ENCODE data around the gene ZNF548. TPM values are rescaled to one million over a fixed set of nuclear protein-coding genes. Genes with fewer than 3 reads are reported as not detected.

Gene ZNF548
- polyA plus RNA-seq, 3 donors = 4.6 to 20.7 (median 6.0) TPM

GRCh38 chr19:57406516-57407123 lies 17.0 kb downstream of the ZNF548 start:
- Histone ChIP-seq H3K79me2 (ENCODE audit: insufficient read depth, low read length) (peaks cover 6% of the 10 kb centered on the region), H3K4me3 (replicated peaks in 1 of 3; ENCODE audit: low read depth in 2 of 3, low read length in 3 of 3) (no peak overlapping the region), H3K36me3 (replicated peaks in 1 of 2; ENCODE audit: control insufficient read depth in 1 of 2, insufficient read depth in 2 of 2, low read length in 2 of 2) (peaks cover 0 to 4% of the 10 kb centered on the region in 2 donors), H3K4me1 (ENCODE audit: control insufficient read depth in 1 of 2, insufficient read depth in 2 of 2, low read length in 2 of 2) (peaks cover 9 to 10% of the 10 kb centered on the region in 2 donors), H4K20me1 (ENCODE audit: insufficient read depth, low read length) (no peaks in the 10 kb centered on the region), H2AFZ (ENCODE audit: insufficient read depth, low read depth, low read length, poor library complexity, severe bottlenecking) (no peak overlapping the region), H3K4me2 (replicated peaks; ENCODE audit: extremely low read depth, low read length, poor library complexity, severe bottlenecking) (no peak overlapping the region), H3K9me3 (replicated peaks in 1 of 2; ENCODE audit: control insufficient read depth in 1 of 2, insufficient read depth in 1 of 2, low read length in 2 of 2) (peaks cover 14 to 21% of the 10 kb centered on the region in 2 donors), H3K27me3 (ENCODE audit: control insufficient read depth in 2 of 2, insufficient read depth in 2 of 2, low read length in 2 of 2) (no peaks in the 10 kb centered on the region), H3K9ac (ENCODE audit: insufficient read depth, low read length, poor library complexity, severe bottlenecking) (no peak overlapping the region), H3K27ac (ENCODE audit: low read depth in 1 of 2, low read length in 2 of 2) (no peak overlapping the region)
- intact Hi-C loops (cut with micrococcal nuclease) = loop anchor here in 1 of 2 donors (10.0 kb wide), 1 partner anchor 748 kb away; the partner anchor contains the start of gene ZNF329
- DNase-seq = peak; percentile 11 to 30 (median 24)
- Mint-ChIP-seq H3K27me3 (ENCODE audit: low read depth in 3 of 3) (peaks cover 0 to 2% (median 0%) of the 10 kb centered on the region in 3 donors), H3K4me1 (peaks cover 8% of the 10 kb centered on the region), H3K27ac (peak overlapping the region in 2 of 7 donors; percentile 16 to 26), H3K9me3 (peaks cover 2 to 24% (median 18%) of the 10 kb centered on the region in 7 donors), H3K36me3 (no peaks in the 10 kb centered on the region), H3K4me3 (no peak overlapping the region)
- TF ChIP-seq CTCF (IDR thresholded peaks at IDR 0.05) = peak; percentile 52
- 25% methylated on average over 7 of the region's 8 CpGs for WGBS (ENCODE audit: insufficient coverage)

DNA sequence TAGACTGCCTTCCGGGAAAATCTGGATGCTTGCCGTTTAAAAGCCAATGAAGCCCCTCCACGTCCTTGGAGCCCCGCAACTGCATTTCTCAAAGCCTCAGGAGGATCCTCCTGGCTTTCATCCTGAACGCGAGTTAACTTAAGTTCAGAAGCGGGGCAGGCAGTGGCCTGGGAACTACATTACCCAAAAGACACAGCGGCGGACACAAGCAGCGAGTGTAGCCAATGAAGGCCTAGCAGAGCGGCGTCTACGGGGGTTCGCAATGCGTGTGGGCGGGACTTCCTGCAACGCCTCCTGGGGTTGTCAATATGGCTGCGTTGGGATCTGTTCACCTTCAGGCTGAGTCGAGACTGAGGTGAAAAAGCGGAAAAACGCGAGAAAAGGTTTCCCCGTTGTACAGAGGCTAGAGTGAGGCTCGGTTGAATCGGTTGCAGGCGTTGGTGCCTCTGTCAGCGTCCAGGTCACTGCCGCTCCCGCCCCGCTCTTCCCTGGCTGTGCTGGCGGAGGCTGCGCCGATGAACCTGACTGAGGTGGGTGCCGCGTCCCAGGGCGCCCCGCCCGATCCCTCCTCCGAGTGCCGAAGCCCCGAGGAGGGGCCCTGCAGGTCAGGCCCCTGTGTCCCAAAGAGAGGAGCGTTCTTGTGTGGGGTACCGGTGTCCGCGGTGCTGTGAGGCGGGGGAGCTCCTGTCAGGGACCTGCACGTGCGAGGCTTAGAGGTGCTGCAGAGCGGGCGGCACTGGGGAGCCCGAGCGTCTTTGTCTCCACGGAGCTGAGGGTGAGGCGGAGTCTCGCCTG lies 21.4 kb downstream of the ZNF548 start, which contains the start of gene ZNF17:
ZNF17 (plus strand) TSS at position 285 of the 795 bp plus-strand sequence. CDS start 2,455 bp downstream, outside the sequence.
- peaks cover 24% of the 10 kb centered on the region for H3K79me2 ChIP-seq (ENCODE audit: insufficient read depth, low read length)
- H3K4me1 Mint-ChIP-seq = peaks cover 14% of the 10 kb centered on the region
- H3K9me3 Mint-ChIP-seq = peaks cover 14 to 31% (median 21%) of the 10 kb centered on the region in 7 donors
- no peak for TF ChIP-seq CTCF (IDR thresholded peaks at IDR 0.05)
- H3K9me3 ChIP-seq (replicated peaks in 1 of 2; ENCODE audit: control insufficient read depth in 1 of 2, insufficient read depth in 1 of 2, low read length in 2 of 2) = peaks cover 13 to 29% of the 10 kb centered on the region in 2 donors
- H2AFZ ChIP-seq (ENCODE audit: insufficient read depth, low read depth, low read length, poor library complexity, severe bottlenecking) = peak within 1 kb of the TSS; percentile 96
- peak; percentile 87 to 94 (median 90) for DNase-seq
- intact Hi-C loops (cut with micrococcal nuclease) = loop anchor here (1.0 to 5.0 kb wide), 5 partner anchors 20 to 221 kb away; partner anchors contain the start of genes ZNF749 (in 2 of the 2), ZNF211 (in 1 of the 2), ZNF548 (in 1 of the 2) and ZNF772 (in 1 of the 2)
- WGBS (ENCODE audit: insufficient coverage) = under 1% methylated on average over 52 of the region's 55 CpGs
- H3K9ac ChIP-seq (ENCODE audit: insufficient read depth, low read length, poor library complexity, severe bottlenecking) = peak within 1 kb of the TSS; percentile 79
- H3K27ac Mint-ChIP-seq = peak within 1 kb of the TSS; percentile 23 to 95 (median 78)
- H3K4me1 ChIP-seq (ENCODE audit: control insufficient read depth in 1 of 2, insufficient read depth in 2 of 2, low read length in 2 of 2) = peaks cover 14 to 17% of the 10 kb centered on the region in 2 donors
- H3K4me3 Mint-ChIP-seq = peak within 1 kb of the TSS; percentile 94 to 96
- H4K20me1 ChIP-seq (ENCODE audit: insufficient read depth, low read length) = no peaks in the 10 kb centered on the region
- H3K27me3 Mint-ChIP-seq (ENCODE audit: low read depth in 3 of 3) = peaks cover 0 to 3% (median 0%) of the 10 kb centered on the region in 3 donors
- H3K4me3 ChIP-seq (replicated peaks in 1 of 3; ENCODE audit: low read depth in 2 of 3, low read length in 3 of 3) = peak within 1 kb of the TSS; percentile 77 to 95 (median 91)
- H3K27me3 ChIP-seq (ENCODE audit: control insufficient read depth in 2 of 2, insufficient read depth in 2 of 2, low read length in 2 of 2) = no peaks in the 10 kb centered on the region
- H3K36me3 ChIP-seq (replicated peaks in 1 of 2; ENCODE audit: control insufficient read depth in 1 of 2, insufficient read depth in 2 of 2, low read length in 2 of 2) = peaks cover 17 to 34% of the 10 kb centered on the region in 2 donors
- H3K27ac ChIP-seq (ENCODE audit: low read depth in 1 of 2, low read length in 2 of 2) = peak within 1 kb of the TSS; percentile 10 to 81
- peak within 1 kb of the TSS; percentile 95 for H3K4me2 ChIP-seq (replicated peaks; ENCODE audit: extremely low read depth, low read length, poor library complexity, severe bottlenecking)
- H3K36me3 Mint-ChIP-seq = peaks cover 27 to 37% of the 10 kb centered on the region in 2 donors

All from CD14-positive monocyte (primary cell).